A549 (cell line): ENCODE data around the gene PPP1R2. TPM values are rescaled to one million over a fixed set of nuclear protein-coding genes. Genes with fewer than 3 reads are reported as not detected.
"Not testable (repeated sequence)": the region's sequence is repeated elsewhere in the genome, so short reads cannot be mapped to it uniquely, and the experiment has no call there.

Experiments
- ATAC-seq, 2 experiments: fragments of 200-7000 bp in 1 of 2; fragments of >200 bp in 1 of 2; cut with Nextera tagmentation in 1 of 2; cut with Tn5 transposase in 1 of 2; 3 replicates each; pipeline versions ENCODE4 v1.8.0 to v1.9.1; 2018 to 2020; ENCODE audit warnings: mild to moderate bottlenecking in 1 of 2, moderate library complexity in 1 of 2
- CTCF ChIA-PET: fragments of 300-600 bp; sonication (Branson Sonifier 250); formaldehyde crosslinking; extraction: SDS; loops from one replicate; lab custom pipeline; 2021; ENCODE audit warnings: antibody characterized with exemption, inconsistent platforms; lab: Yijun Ruan, JAX
- POLR2A ChIA-PET: fragments of 350-600 bp; formaldehyde crosslinking; extraction: SDS; loops from one replicate; lab custom pipeline; 2021; ENCODE audit warnings: antibody characterized with exemption, inconsistent platforms; lab: Yijun Ruan, JAX
- DNase-seq, 2 experiments: peaks; one replicate each; pipeline versions ENCODE4 v3.0.0 to v3.0.0-alpha.2; 2011 to 2016; ENCODE audit warnings: low read depth in 1 of 2, low spot score in 1 of 2
- FAIRE-seq: peaks from 2 replicates; lab custom pipeline; 2011; peaks lifted over from hg19 to GRCh38; lab: Jason Lieb, UNC
- H3K27ac ChIP-seq, 2 experiments: fragments of >200 bp; sonication (Bioruptor Twin); formaldehyde crosslinking; 3 replicates each; pipeline ENCODE4 v1.5.1; 2016 to 2017
- H3K4me1 ChIP-seq: fragments of >200 bp; sonication (Bioruptor Twin); formaldehyde crosslinking; 3 replicates; pipeline ENCODE4 v1.6.1; 2016
- H3K4me2 ChIP-seq: fragments of >200 bp; sonication (Bioruptor Twin); formaldehyde crosslinking; 3 replicates; pipeline ENCODE4 v1.6.1; 2016
- H3K4me3 ChIP-seq: fragments of >200 bp; sonication (Bioruptor Twin); formaldehyde crosslinking; 3 replicates; pipeline ENCODE4 v1.5.1; 2016
- H3K9me3 ChIP-seq: fragments of >200 bp; sonication (Bioruptor Twin); formaldehyde crosslinking; 3 replicates; pipeline ENCODE4 v1.6.1; 2016
- ATOH8 ChIP-seq: fragments of 250-450 bp; sonication (Bioruptor Pico); IDR thresholded peaks from 2 replicates; pipeline ENCODE4 v1.5.0; 2020; ENCODE audit warnings: low read depth, mild to moderate bottlenecking, moderate library complexity
- BCL3 ChIP-seq: fragments of >200 bp; sonication (Bioruptor Twin); formaldehyde crosslinking; IDR thresholded peaks from 3 replicates; pipeline ENCODE4 v1.6.1; 2016
- CBX2 ChIP-seq: fragments of 200-600 bp; sonication (generic); IDR thresholded peaks from 2 replicates; pipeline ENCODE4 v1.6.1; 2016; ENCODE audit warnings: low read depth, mild to moderate bottlenecking, borderline replicate concordance
- CHD4 ChIP-seq: fragments of 200-600 bp; sonication (generic); IDR thresholded peaks from 2 replicates; pipeline ENCODE4 v1.6.1; 2016; ENCODE audit warnings: antibody characterized with exemption, mild to moderate bottlenecking, borderline replicate concordance
- CTCF ChIP-seq: fragments of >200 bp; sonication (Bioruptor Twin); formaldehyde crosslinking; IDR thresholded peaks from 3 replicates; pipeline ENCODE4 v1.5.1; 2016
- EHF ChIP-seq: fragments of 250-450 bp; sonication (Bioruptor Pico); IDR thresholded peaks from 2 replicates; pipeline ENCODE4 v1.5.0; 2020; ENCODE audit warnings: mild to moderate bottlenecking
- EHMT2 ChIP-seq: fragments of 200-600 bp; sonication (generic); IDR thresholded peaks from 2 replicates; pipeline ENCODE4 v1.6.1; 2016; ENCODE audit warnings: antibody characterized with exemption, low read depth, mild to moderate bottlenecking, moderate library complexity
- ESRRA ChIP-seq: fragments of 150-350 bp; IDR thresholded peaks from 2 replicates; pipeline ENCODE4 v1.6.1; 2014; ENCODE audit warnings: mild to moderate bottlenecking, low read length, borderline replicate concordance
- FOSB ChIP-seq: fragments of 250-450 bp; sonication (Bioruptor Pico); IDR thresholded peaks from 2 replicates; pipeline ENCODE4 v1.5.0; 2020; ENCODE audit warnings: mild to moderate bottlenecking, moderate library complexity
- FOSL2 ChIP-seq, 2 experiments: fragments of 450-650 bp in 1 of 2; fragments of >200 bp in 1 of 2; sonication (Bioruptor Twin) in 1 of 2; formaldehyde crosslinking; IDR thresholded peaks; 2 replicates each; pipeline versions ENCODE4 v1.5.0 to v1.6.1; 2016 to 2020; ENCODE audit warnings: mild to moderate bottlenecking in 1 of 2, moderate library complexity in 1 of 2
- FOXS1 ChIP-seq: fragments of 250-450 bp; sonication (Bioruptor Pico); IDR thresholded peaks from 2 replicates; pipeline ENCODE4 v1.5.0; 2020; ENCODE audit warnings: mild to moderate bottlenecking, moderate library complexity
- GATA3 ChIP-seq: IDR thresholded peaks from 2 replicates; pipeline ENCODE4 v1.6.1; 2012; ENCODE audit warnings: borderline replicate concordance
- HDAC2 ChIP-seq: fragments of 200-600 bp; sonication (generic); IDR thresholded peaks from 2 replicates; pipeline ENCODE4 v1.6.1; 2016
- HES2 ChIP-seq: fragments of >200 bp; sonication (Bioruptor Twin); formaldehyde crosslinking; IDR thresholded peaks from 2 replicates; pipeline ENCODE4 v1.6.1; 2016
- HEYL ChIP-seq: fragments of 250-450 bp; sonication (Bioruptor Pico); IDR thresholded peaks from 2 replicates; pipeline ENCODE4 v1.8.0; 2021; ENCODE audit warnings: mild to moderate bottlenecking, moderate library complexity
- HOXB13 ChIP-seq: fragments of 250-450 bp; sonication (Bioruptor Pico); IDR thresholded peaks from 2 replicates; pipeline ENCODE4 v1.5.0; 2020; ENCODE audit warnings: low read depth, mild to moderate bottlenecking, moderate library complexity
- HOXB5 ChIP-seq: fragments of 250-450 bp; sonication (Bioruptor Pico); IDR thresholded peaks from 2 replicates; pipeline ENCODE4 v1.5.0; 2020; ENCODE audit warnings: mild to moderate bottlenecking, moderate library complexity
- JUN ChIP-seq, 2 experiments: fragments of >200 bp; sonication (Bioruptor Twin); formaldehyde crosslinking; IDR thresholded peaks; 2 replicates in 1 of 2; 3 replicates in 1 of 2; pipeline ENCODE4 v1.6.1; 2016 to 2017
- JUNB ChIP-seq: fragments of >200 bp; sonication (Bioruptor Twin); formaldehyde crosslinking; IDR thresholded peaks from 2 replicates; pipeline ENCODE4 v1.6.1; 2016
- KDM1A ChIP-seq: fragments of 200-600 bp; sonication (generic); IDR thresholded peaks from 2 replicates; pipeline ENCODE4 v1.6.1; 2016; ENCODE audit warnings: low read depth, mild to moderate bottlenecking
- MAX ChIP-seq: IDR thresholded peaks from 2 replicates; pipeline ENCODE4 v1.6.1; 2012
- NR3C1 ChIP-seq: fragments of >200 bp; sonication (Bioruptor Twin); formaldehyde crosslinking; IDR thresholded peaks from 3 replicates; pipeline ENCODE4 v1.6.1; 2017
- PHF8 ChIP-seq: fragments of 200-600 bp; sonication (generic); IDR thresholded peaks from 2 replicates; pipeline ENCODE4 v1.6.1; 2016; ENCODE audit warnings: low read depth, mild to moderate bottlenecking, antibody characterized with exemption, moderate library complexity, borderline replicate concordance
- POLR2A ChIP-seq: IDR thresholded peaks from 2 replicates; pipeline ENCODE4 v1.6.1; 2012; ENCODE audit warnings: mild to moderate bottlenecking, low read length
- RAD21 ChIP-seq, 2 experiments: fragments of >200 bp in 1 of 2; sonication (Bioruptor Twin) in 1 of 2; formaldehyde crosslinking in 1 of 2; IDR thresholded peaks in 1 of 2; conservative IDR thresholded peaks in 1 of 2; 2 replicates in 1 of 2; 3 replicates in 1 of 2; pipeline ENCODE4 v1.6.1; 2012 to 2018; ENCODE audit warnings: inconsistent platforms in 1 of 2
- TFCP2L1 ChIP-seq: fragments of 250-450 bp; sonication (Bioruptor Pico); IDR thresholded peaks from 2 replicates; pipeline ENCODE4 v1.5.0; 2021; ENCODE audit warnings: mild to moderate bottlenecking
- TP53 ChIP-seq: fragments of 250-450 bp; sonication (Bioruptor Pico); IDR thresholded peaks from 2 replicates; pipeline ENCODE4 v1.5.0; 2021; ENCODE audit warnings: mild to moderate bottlenecking, moderate library complexity
- ZSCAN20 ChIP-seq: fragments of 250-450 bp; sonication (Bioruptor Pico); IDR thresholded peaks from 2 replicates; pipeline ENCODE4 v1.8.0; 2022; ENCODE audit warnings: mild to moderate bottlenecking, moderate library complexity
- WGBS: methylation state at CpG from one replicate; pipeline ENCODE4 v1.1.6; 2017; ENCODE audit errors: missing lambda C conversion rate; 5-methylcytosine and 5-hydroxymethylcytosine counted together
- polyA plus RNA-seq, 4 experiments: library from polyadenylated mRNA; depleted of rRNA in 3 of 4; stranded (reverse); fragments of >200 nt; fragmentation: RNase III in 1 of 4; extraction: RNeasy Plus Mini Kit Qiagen cat#74134 plus additional on column Dnase treatment in 1 of 4; gene quantifications; 2 replicates in 3 of 4; 3 replicates in 1 of 4; pipeline ENCODE4 v1.2.3, GENCODE V29; 2011 to 2017

PPP1R2 gene
- polyA plus RNA-seq, 2 of the 4 experiments (the other 2 are of a cell fraction) = 13.4 to 47.3 TPM

GRCh38 chr3:195591220-195591619 lies 48.1 kb upstream of the PPP1R2 start:
- ChIA-PET POLR2A (no interaction called here), CTCF (no interaction called here)
- 42% methylated on average over 6 of the region's 6 CpGs for WGBS

GRCh38 chr3:195590381-195590780 lies 47.3 kb upstream of the PPP1R2 start:
- H3K9me3 ChIP-seq, ATAC-seq, POLR2A ChIA-PET, FAIRE-seq, CTCF ChIA-PET, H3K4me1 ChIP-seq, H3K27ac ChIP-seq, H3K4me3 ChIP-seq, DNase-seq, H3K4me2 ChIP-seq: not testable (repeated sequence)
- 79% methylated on average over 2 of the region's 2 CpGs for WGBS

More at GRCh38 chr3:195591220-195591619, 48.1 kb upstream of the PPP1R2 start:
- no peaks in the 10 kb centered on the region for H3K9me3 ChIP-seq
- no peak for DNase-seq
- no peaks in the 10 kb centered on the region for H3K4me1 ChIP-seq
- no peak overlapping the region for H3K27ac ChIP-seq
- H3K4me3 ChIP-seq = no peak overlapping the region
- no peak for FAIRE-seq
- no peak overlapping the region for H3K4me2 ChIP-seq
- ATAC-seq = no peak
- TF ChIP-seq CBX2 = no peak
- no peak for TF ChIP-seq POLR2A
- TF ChIP-seq JUNB = no peak
- TF ChIP-seq ZSCAN20 (CRISPR knock-in tag) = no peak
- no peak for TF ChIP-seq ATOH8 (CRISPR knock-in tag)
- TF ChIP-seq MAX = no peak
- no peak for TF ChIP-seq EHMT2
- TF ChIP-seq JUN (IDR thresholded peaks at IDR 0.05) = no peak
- no peak for TF ChIP-seq KDM1A
- TF ChIP-seq TFCP2L1 (CRISPR knock-in tag) = no peak
- TF ChIP-seq FOSL2 (IDR thresholded peaks at IDR 0.05) = no peak
- TF ChIP-seq FOSL2 (CRISPR knock-in tag; IDR thresholded peaks at IDR 0.05) = no peak
- TF ChIP-seq CTCF = no peak
- TF ChIP-seq NR3C1 = no peak
- TF ChIP-seq HOXB13 (CRISPR knock-in tag) = no peak

- H3K9me3 ChIP-seq, H3K4me3 ChIP-seq, H3K27ac ChIP-seq, H3K4me2 ChIP-seq, DNase-seq, POLR2A ChIA-PET, H3K4me1 ChIP-seq, FAIRE-seq, ATAC-seq, CTCF ChIA-PET: not testable (repeated sequence)
- WGBS = 51% methylated on average over 6 of the region's 6 CpGs
Observed at GRCh38 chr3:195589796-195590195, 46.7 kb upstream of the PPP1R2 start.

GRCh38 chr3:195587824-195588223 lies 44.7 kb upstream of the PPP1R2 start:
- DNase-seq (no peak), ATAC-seq (no peak), FAIRE-seq (no peak)
- no peak overlapping the region for H3K4me2 ChIP-seq
- H3K9me3 ChIP-seq = no peaks in the 10 kb centered on the region
- peaks cover 13% of the 10 kb centered on the region; the same call in 2 of the 3 replicates for H3K4me1 ChIP-seq
- H3K4me3 ChIP-seq = no peak overlapping the region
- TF ChIP-seq GATA3 (no peak), FOXS1 (CRISPR knock-in tag) (no peak), ATOH8 (CRISPR knock-in tag) (no peak), HDAC2 (no peak), EHF (CRISPR knock-in tag) (no peak), TP53 (CRISPR knock-in tag) (no peak), PHF8 (no peak), FOSL2 (IDR thresholded peaks at IDR 0.05) (no peak), FOSL2 (CRISPR knock-in tag; IDR thresholded peaks at IDR 0.05) (no peak), BCL3 (no peak), RAD21 (conservative IDR thresholded peaks at IDR 0.05 in 1 of 2, IDR thresholded peaks at IDR 0.05 in 1 of 2) (no peak), ESRRA (no peak), HES2 (no peak), CHD4 (no peak), HOXB5 (no peak), FOSB (CRISPR knock-in tag) (no peak), HEYL (CRISPR knock-in tag) (no peak)
- 56% methylated on average over 5 of the region's 5 CpGs for WGBS
- CTCF ChIA-PET = no interaction called here
- no peak overlapping the region for H3K27ac ChIP-seq
- POLR2A ChIA-PET = no interaction called here
